NB4 (cell line): ENCODE data around the gene NONO.
A peak's percentile ranks its signal among the peaks of the same experiment; 100 is the strongest.

Experiments
- DNase-seq: peaks from one replicate; pipeline ENCODE4 v3.0.0; 2010; ENCODE audit warnings: low read depth
- H3K4me3 ChIP-seq: one replicate; pipeline ENCODE4 v1.5.1; 2011; ENCODE audit warnings: mild to moderate bottlenecking, low read depth, low read length, moderate library complexity
- CTCF ChIP-seq: IDR thresholded peaks from one replicate; pipeline ENCODE4 v1.5.1; 2012; ENCODE audit warnings: low read depth, low read length
- MAX ChIP-seq: IDR thresholded peaks from 2 replicates; pipeline ENCODE4 v1.6.1; 2011; ENCODE audit warnings: low read depth, low read length
- MYC ChIP-seq: IDR thresholded peaks from 2 replicates; pipeline ENCODE4 v1.6.1; 2011; ENCODE audit warnings: low read depth, low read length
- POLR2A ChIP-seq: IDR thresholded peaks from 2 replicates; pipeline ENCODE4 v1.6.1; 2011; ENCODE audit warnings: mild to moderate bottlenecking; ENCODE audit not compliant: insufficient read length; ENCODE audit errors: extremely low read depth

Gene NONO

GRCh38 chrX:71283403-71284143, at the start of gene NONO:
NONO (plus strand) TSS chrX:71283635; CDS start chrX:71290638, 7,003 bp downstream.
- H3K4me3 ChIP-seq = peak within 1 kb of the TSS; percentile 97
- DNase-seq = peak; percentile 98
- no peak for TF ChIP-seq CTCF
- TF ChIP-seq MAX = peak; percentile 70
- TF ChIP-seq POLR2A = peak; percentile 82
- no peak for TF ChIP-seq MYC

GRCh38 chrX:71235482-71235881, 48.0 kb upstream of the NONO start:
- no peak for DNase-seq
- TF ChIP-seq CTCF (no peak), POLR2A (no peak), MYC (no peak)

GRCh38 chrX:71236836-71237235, 46.6 kb upstream of the NONO start:
- TF ChIP-seq CTCF (no peak), MYC (no peak), MAX (no peak), POLR2A (no peak)
- peak; percentile 19 for DNase-seq
- no peak overlapping the region for H3K4me3 ChIP-seq

More at GRCh38 chrX:71235482-71235881, 48.0 kb upstream of the NONO start:
- no peak overlapping the region for H3K4me3 ChIP-seq

- H3K4me3 ChIP-seq = no peak overlapping the region
- TF ChIP-seq CTCF (no peak), MYC (no peak), MAX (no peak), POLR2A (no peak)
- DNase-seq = peak; percentile 17
These were observed 43.7 kb upstream of the NONO start for GRCh38 chrX:71239781-71240180.

- peak; percentile 70 for DNase-seq
- TF ChIP-seq MYC (no peak), MAX (no peak), CTCF (no peak), POLR2A (no peak)
- no peak overlapping the region for H3K4me3 ChIP-seq
These were observed 42.1 kb upstream of the NONO start for GRCh38 chrX:71241301-71241700.
